HEK293 (cell line): ENCODE data around the gene SYNJ1.

Experiments
- CTCF ChIA-PET: fragments of 350-600 bp; formaldehyde crosslinking; extraction: SDS; loops from one replicate; lab custom pipeline; 2021; ENCODE audit warnings: antibody characterized with exemption; lab: Yijun Ruan, JAX
- POLR2A ChIA-PET: fragments of 300-600 bp; formaldehyde crosslinking; extraction: SDS; loops from one replicate; lab custom pipeline; 2020; ENCODE audit warnings: antibody characterized with exemption, inconsistent platforms; lab: Yijun Ruan, JAX
- H3K27ac ChIP-seq: fragments of 200-500 bp; sonication (Bioruptor generic); 2 replicates; pipeline ENCODE4 v1.5.1; 2014; ENCODE audit warnings: low read depth, low read length, control low read depth, inconsistent platforms; ENCODE audit errors: extremely low read depth
- H3K36me3 ChIP-seq, 2 experiments: fragments of 200-500 bp in 1 of 2; sonication (Bioruptor generic) in 1 of 2; 1 replicate in 1 of 2; 2 replicates in 1 of 2; pipeline ENCODE4 v1.5.1; 2014 to 2017; ENCODE audit warnings: inconsistent platforms in 2 of 2, low read length in 2 of 2; ENCODE audit not compliant: control insufficient read depth in 2 of 2, insufficient read depth in 1 of 2
- H3K4me1 ChIP-seq: fragments of 200-500 bp; sonication (Bioruptor generic); 2 replicates; pipeline ENCODE4 v1.5.1; 2014; ENCODE audit warnings: mild to moderate bottlenecking, low read length, inconsistent platforms; ENCODE audit not compliant: control insufficient read depth, insufficient read depth
- H3K4me3 ChIP-seq: 2 replicates; pipeline ENCODE4 v1.5.1; 2011; ENCODE audit warnings: low read depth, mild to moderate bottlenecking, control low read depth, low read length, moderate library complexity
- H3K9me3 ChIP-seq: fragments of 200-500 bp; sonication (Bioruptor generic); 2 replicates; pipeline ENCODE4 v1.5.1; 2014; ENCODE audit warnings: low read depth, low read length, inconsistent platforms; ENCODE audit not compliant: control insufficient read depth, insufficient read depth
- BCL11B ChIP-seq: fragments of 450-650 bp; formaldehyde crosslinking; IDR thresholded peaks from 2 replicates; pipeline ENCODE4 v1.5.1; 2016; ENCODE audit warnings: low read depth, missing biosample characterization, missing genetic modification characterization
- FEZF1 ChIP-seq: fragments of 450-650 bp; formaldehyde crosslinking; IDR thresholded peaks from 2 replicates; pipeline ENCODE4 v1.5.1; 2016; ENCODE audit warnings: missing biosample characterization, missing genetic modification characterization
- SP2 ChIP-seq: fragments of 450-650 bp; formaldehyde crosslinking; IDR thresholded peaks from 2 replicates; pipeline ENCODE4 v1.5.1; 2016; ENCODE audit warnings: missing biosample characterization, missing genetic modification characterization
- YY1 ChIP-seq: fragments of 450-650 bp; formaldehyde crosslinking; IDR thresholded peaks from 2 replicates; pipeline ENCODE4 v1.5.1; 2018; ENCODE audit warnings: missing biosample characterization, missing genetic modification characterization
- YY2 ChIP-seq: fragments of 450-650 bp; formaldehyde crosslinking; IDR thresholded peaks from 2 replicates; pipeline ENCODE4 v1.5.1; 2016; ENCODE audit warnings: missing biosample characterization, missing genetic modification characterization
- ZEB2 ChIP-seq: fragments of 450-650 bp; formaldehyde crosslinking; IDR thresholded peaks from 2 replicates; pipeline ENCODE4 v1.5.1; 2016; ENCODE audit warnings: missing biosample characterization, missing genetic modification characterization
- ZFP69B ChIP-seq: fragments of 450-650 bp; formaldehyde crosslinking; IDR thresholded peaks from 2 replicates; pipeline ENCODE4 v1.5.1; 2016; ENCODE audit warnings: missing biosample characterization, missing genetic modification characterization
- ZNF133 ChIP-seq: fragments of 450-650 bp; formaldehyde crosslinking; IDR thresholded peaks from 2 replicates; pipeline ENCODE4 v1.5.1; 2016; ENCODE audit warnings: missing biosample characterization, missing genetic modification characterization
- ZNF366 ChIP-seq: fragments of 450-650 bp; formaldehyde crosslinking; conservative IDR thresholded peaks from 2 replicates; pipeline ENCODE4 v1.5.1; 2016; ENCODE audit warnings: missing biosample characterization, missing genetic modification characterization
- ZNF394 ChIP-seq: fragments of 450-650 bp; formaldehyde crosslinking; IDR thresholded peaks from 2 replicates; pipeline ENCODE4 v1.5.1; 2016; ENCODE audit warnings: missing biosample characterization, missing genetic modification characterization, mild to moderate bottlenecking, moderate library complexity, borderline replicate concordance
- ZNF600 ChIP-seq: fragments of 450-650 bp; formaldehyde crosslinking; IDR thresholded peaks from 2 replicates; pipeline ENCODE4 v1.5.1; 2016; ENCODE audit warnings: missing biosample characterization, missing genetic modification characterization
- ZNF621 ChIP-seq: fragments of 450-650 bp; formaldehyde crosslinking; IDR thresholded peaks from 2 replicates; pipeline ENCODE4 v1.5.1; 2017; ENCODE audit warnings: missing biosample characterization, missing genetic modification characterization
- ZNF658 ChIP-seq: fragments of 450-650 bp; formaldehyde crosslinking; IDR thresholded peaks from 2 replicates; pipeline ENCODE4; 2016; ENCODE audit warnings: missing biosample characterization, missing genetic modification characterization
- ZNF660 ChIP-seq: fragments of 450-650 bp; IDR thresholded peaks from 2 replicates; pipeline ENCODE4 v1.5.1; 2018; ENCODE audit warnings: missing biosample characterization, mild to moderate bottlenecking, missing genetic modification characterization
- ZNF670 ChIP-seq: fragments of 450-650 bp; formaldehyde crosslinking; IDR thresholded peaks from 2 replicates; pipeline ENCODE4 v1.5.1; 2016; ENCODE audit warnings: missing biosample characterization, missing genetic modification characterization, low read depth
- ZNF776 ChIP-seq: fragments of 450-650 bp; formaldehyde crosslinking; IDR thresholded peaks from 2 replicates; pipeline ENCODE4 v1.5.0; 2017; ENCODE audit warnings: missing biosample characterization, missing genetic modification characterization, borderline replicate concordance
- ZNF830 ChIP-seq: fragments of 450-650 bp; IDR thresholded peaks from 2 replicates; pipeline ENCODE4 v1.5.0; 2018; ENCODE audit warnings: missing biosample characterization, missing genetic modification characterization, low read depth, mild to moderate bottlenecking, moderate library complexity
- TF ChIP-seq, protein P1 (sequence below): fragments of 450-650 bp; formaldehyde crosslinking; IDR thresholded peaks from 2 replicates; pipeline ENCODE4 v1.5.1; 2016; ENCODE audit warnings: missing biosample characterization, missing genetic modification characterization
- TF ChIP-seq, protein P2 (sequence below): fragments of 450-650 bp; formaldehyde crosslinking; IDR thresholded peaks from 2 replicates; pipeline ENCODE4; 2016; ENCODE audit warnings: missing biosample characterization, missing genetic modification characterization
- TF ChIP-seq, protein P3 (sequence below): fragments of 450-650 bp; formaldehyde crosslinking; IDR thresholded peaks from 2 replicates; pipeline ENCODE4 v1.5.1; 2016; ENCODE audit warnings: missing biosample characterization, missing genetic modification characterization
- TF ChIP-seq, protein P4 (sequence below): fragments of 450-650 bp; IDR thresholded peaks from 2 replicates; pipeline ENCODE4 v1.5.1; 2018; ENCODE audit warnings: missing biosample characterization, mild to moderate bottlenecking, missing genetic modification characterization

Gene SYNJ1

DNA sequence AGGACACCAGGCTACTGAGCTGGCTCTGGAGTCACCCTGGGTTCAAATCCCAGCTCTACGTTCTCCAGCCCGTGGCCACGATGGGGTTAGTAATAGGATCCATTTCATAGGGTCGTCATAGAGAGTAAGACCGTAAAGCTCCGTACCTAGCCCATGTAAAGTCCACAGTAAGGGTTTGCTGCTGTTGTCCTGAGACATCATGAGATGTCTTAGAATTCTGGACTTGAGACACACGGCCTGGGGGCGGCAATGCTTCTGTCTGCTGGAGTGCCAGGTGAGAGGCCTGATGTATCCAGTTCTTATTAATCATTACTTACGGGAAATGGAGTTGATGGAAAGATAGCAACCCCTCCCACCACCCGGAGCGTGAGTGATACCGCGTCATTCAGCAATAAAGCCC is 146.1 kb downstream of the SYNJ1 start:
- TF ChIP-seq ZNF621 (tag by site-specific recombination) (no peak), ZNF658 (tag by site-specific recombination) (no peak), ZNF830 (tag by site-specific recombination) (no peak), ZNF133 (no peak), ZNF600 (tag by site-specific recombination) (no peak), ZEB2 (no peak), FEZF1 (tag by site-specific recombination) (no peak), YY2 (no peak), ZNF366 (tag by site-specific recombination) (no peak), ZFP69B (tag by site-specific recombination) (no peak)
- TF ChIP-seq, protein P1, sequence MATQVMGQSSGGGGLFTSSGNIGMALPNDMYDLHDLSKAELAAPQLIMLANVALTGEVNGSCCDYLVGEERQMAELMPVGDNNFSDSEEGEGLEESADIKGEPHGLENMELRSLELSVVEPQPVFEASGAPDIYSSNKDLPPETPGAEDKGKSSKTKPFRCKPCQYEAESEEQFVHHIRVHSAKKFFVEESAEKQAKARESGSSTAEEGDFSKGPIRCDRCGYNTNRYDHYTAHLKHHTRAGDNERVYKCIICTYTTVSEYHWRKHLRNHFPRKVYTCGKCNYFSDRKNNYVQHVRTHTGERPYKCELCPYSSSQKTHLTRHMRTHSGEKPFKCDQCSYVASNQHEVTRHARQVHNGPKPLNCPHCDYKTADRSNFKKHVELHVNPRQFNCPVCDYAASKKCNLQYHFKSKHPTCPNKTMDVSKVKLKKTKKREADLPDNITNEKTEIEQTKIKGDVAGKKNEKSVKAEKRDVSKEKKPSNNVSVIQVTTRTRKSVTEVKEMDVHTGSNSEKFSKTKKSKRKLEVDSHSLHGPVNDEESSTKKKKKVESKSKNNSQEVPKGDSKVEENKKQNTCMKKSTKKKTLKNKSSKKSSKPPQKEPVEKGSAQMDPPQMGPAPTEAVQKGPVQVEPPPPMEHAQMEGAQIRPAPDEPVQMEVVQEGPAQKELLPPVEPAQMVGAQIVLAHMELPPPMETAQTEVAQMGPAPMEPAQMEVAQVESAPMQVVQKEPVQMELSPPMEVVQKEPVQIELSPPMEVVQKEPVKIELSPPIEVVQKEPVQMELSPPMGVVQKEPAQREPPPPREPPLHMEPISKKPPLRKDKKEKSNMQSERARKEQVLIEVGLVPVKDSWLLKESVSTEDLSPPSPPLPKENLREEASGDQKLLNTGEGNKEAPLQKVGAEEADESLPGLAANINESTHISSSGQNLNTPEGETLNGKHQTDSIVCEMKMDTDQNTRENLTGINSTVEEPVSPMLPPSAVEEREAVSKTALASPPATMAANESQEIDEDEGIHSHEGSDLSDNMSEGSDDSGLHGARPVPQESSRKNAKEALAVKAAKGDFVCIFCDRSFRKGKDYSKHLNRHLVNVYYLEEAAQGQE: no peak
- Histone ChIP-seq H3K36me3 (peaks cover 0 to 8% of the 10 kb centered on the region in 2 experiments; a peak in 2 of 3 replicates), H3K9me3 (no peaks in the 10 kb centered on the region), H3K27ac (no peak overlapping the region), H3K4me1 (no peaks in the 10 kb centered on the region), H3K4me3 (no peak overlapping the region)
- CTCF ChIA-PET: interaction anchor here (0.8 to 5.5 kb wide), 2 partner anchors 17 to 20 kb away, joined by 3 to 23 read pairs; no protein-coding TSS in a partner anchor
- POLR2A ChIA-PET: no interaction called here

DNA sequence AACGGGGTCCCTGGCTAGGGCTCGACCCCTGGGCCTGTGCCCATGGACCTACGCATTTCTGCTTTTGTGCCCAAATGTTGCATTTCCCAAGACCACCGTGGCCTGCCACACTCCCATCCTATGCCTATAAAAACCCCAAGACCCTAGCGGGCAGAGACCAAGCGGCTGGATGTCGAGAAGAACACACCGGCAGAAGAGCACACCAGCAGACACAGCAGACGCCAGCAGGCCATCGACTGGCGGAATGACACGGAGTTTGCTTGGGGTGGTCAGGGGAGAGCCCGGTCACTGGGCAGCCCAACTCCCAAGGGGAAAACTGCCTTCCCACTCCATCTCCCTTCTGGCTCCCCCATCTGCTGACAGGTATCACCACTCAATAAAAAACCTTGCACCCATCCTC is 146.9 kb downstream of the SYNJ1 start:
- POLR2A ChIA-PET: no interaction called here
- TF ChIP-seq, protein P2, sequence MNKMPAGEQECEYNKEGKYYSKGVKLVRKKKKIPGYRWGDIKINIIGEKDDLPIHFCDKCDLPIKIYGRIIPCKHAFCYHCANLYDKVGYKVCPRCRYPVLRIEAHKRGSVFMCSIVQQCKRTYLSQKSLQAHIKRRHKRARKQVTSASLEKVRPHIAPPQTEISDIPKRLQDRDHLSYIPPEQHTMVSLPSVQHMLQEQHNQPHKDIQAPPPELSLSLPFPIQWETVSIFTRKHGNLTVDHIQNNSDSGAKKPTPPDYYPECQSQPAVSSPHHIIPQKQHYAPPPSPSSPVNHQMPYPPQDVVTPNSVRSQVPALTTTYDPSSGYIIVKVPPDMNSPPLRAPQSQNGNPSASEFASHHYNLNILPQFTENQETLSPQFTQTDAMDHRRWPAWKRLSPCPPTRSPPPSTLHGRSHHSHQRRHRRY (tag by site-specific recombination): no peak
- TF ChIP-seq ZNF670: no peak
- TF ChIP-seq, protein P3, sequence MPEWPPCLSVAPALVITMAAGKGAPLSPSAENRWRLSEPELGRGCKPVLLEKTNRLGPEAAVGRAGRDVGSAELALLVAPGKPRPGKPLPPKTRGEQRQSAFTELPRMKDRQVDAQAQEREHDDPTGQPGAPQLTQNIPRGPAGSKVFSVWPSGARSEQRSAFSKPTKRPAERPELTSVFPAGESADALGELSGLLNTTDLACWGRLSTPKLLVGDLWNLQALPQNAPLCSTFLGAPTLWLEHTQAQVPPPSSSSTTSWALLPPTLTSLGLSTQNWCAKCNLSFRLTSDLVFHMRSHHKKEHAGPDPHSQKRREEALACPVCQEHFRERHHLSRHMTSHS (tag by site-specific recombination): no peak
- TF ChIP-seq ZNF776 (tag by site-specific recombination): no peak
- TF ChIP-seq ZNF660 (tag by site-specific recombination): no peak
- TF ChIP-seq, protein P1: no peak
- TF ChIP-seq, protein P4, sequence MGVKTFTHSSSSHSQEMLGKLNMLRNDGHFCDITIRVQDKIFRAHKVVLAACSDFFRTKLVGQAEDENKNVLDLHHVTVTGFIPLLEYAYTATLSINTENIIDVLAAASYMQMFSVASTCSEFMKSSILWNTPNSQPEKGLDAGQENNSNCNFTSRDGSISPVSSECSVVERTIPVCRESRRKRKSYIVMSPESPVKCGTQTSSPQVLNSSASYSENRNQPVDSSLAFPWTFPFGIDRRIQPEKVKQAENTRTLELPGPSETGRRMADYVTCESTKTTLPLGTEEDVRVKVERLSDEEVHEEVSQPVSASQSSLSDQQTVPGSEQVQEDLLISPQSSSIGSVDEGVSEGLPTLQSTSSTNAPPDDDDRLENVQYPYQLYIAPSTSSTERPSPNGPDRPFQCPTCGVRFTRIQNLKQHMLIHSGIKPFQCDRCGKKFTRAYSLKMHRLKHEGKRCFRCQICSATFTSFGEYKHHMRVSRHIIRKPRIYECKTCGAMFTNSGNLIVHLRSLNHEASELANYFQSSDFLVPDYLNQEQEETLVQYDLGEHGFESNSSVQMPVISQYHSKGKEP (tag by site-specific recombination): no peak
- TF ChIP-seq ZNF394 (tag by site-specific recombination): no peak
- no peak for TF ChIP-seq SP2
- TF ChIP-seq BCL11B (tag by site-specific recombination): no peak
- no peak for TF ChIP-seq YY1
- TF ChIP-seq, all 188 proteins: peak for 0
- H3K4me3 ChIP-seq: no peak overlapping the region
- H3K27ac ChIP-seq: no peak overlapping the region
- H3K36me3 ChIP-seq: peaks cover 0 to 4% of the 10 kb centered on the region in 2 experiments; a peak in 1 of 3 replicates
- no peaks in the 10 kb centered on the region for H3K9me3 ChIP-seq
- CTCF ChIA-PET: interaction anchor here (0.6 to 5.5 kb wide), 4 partner anchors 11 to 256 kb away, joined by 3 to 23 read pairs (median 8); no protein-coding TSS in a partner anchor
- H3K4me1 ChIP-seq: no peaks in the 10 kb centered on the region
